Stomach (tissue), 4 donors: ENCODE data around the gene PTPN7.

Experiments
- EP300 ChIP-seq: sonication (generic); formaldehyde crosslinking; IDR thresholded peaks from one replicate; pipeline ENCODE4 v1.6.1; 2017; ENCODE audit warnings: antibody characterized with exemption
- TF ChIP-seq, protein P1 (sequence below), 7 experiments: fragments of 450-650 bp in 4 of 7; fragments of 200-600 bp in 3 of 7; sonication (generic) in 3 of 7; IDR thresholded peaks; one replicate each; pipeline ENCODE4 v1.5.1; 2016 to 2019; ENCODE audit warnings: antibody characterized with exemption in 7 of 7, control low read depth in 2 of 7, mild to moderate bottlenecking in 1 of 7

DNA sequence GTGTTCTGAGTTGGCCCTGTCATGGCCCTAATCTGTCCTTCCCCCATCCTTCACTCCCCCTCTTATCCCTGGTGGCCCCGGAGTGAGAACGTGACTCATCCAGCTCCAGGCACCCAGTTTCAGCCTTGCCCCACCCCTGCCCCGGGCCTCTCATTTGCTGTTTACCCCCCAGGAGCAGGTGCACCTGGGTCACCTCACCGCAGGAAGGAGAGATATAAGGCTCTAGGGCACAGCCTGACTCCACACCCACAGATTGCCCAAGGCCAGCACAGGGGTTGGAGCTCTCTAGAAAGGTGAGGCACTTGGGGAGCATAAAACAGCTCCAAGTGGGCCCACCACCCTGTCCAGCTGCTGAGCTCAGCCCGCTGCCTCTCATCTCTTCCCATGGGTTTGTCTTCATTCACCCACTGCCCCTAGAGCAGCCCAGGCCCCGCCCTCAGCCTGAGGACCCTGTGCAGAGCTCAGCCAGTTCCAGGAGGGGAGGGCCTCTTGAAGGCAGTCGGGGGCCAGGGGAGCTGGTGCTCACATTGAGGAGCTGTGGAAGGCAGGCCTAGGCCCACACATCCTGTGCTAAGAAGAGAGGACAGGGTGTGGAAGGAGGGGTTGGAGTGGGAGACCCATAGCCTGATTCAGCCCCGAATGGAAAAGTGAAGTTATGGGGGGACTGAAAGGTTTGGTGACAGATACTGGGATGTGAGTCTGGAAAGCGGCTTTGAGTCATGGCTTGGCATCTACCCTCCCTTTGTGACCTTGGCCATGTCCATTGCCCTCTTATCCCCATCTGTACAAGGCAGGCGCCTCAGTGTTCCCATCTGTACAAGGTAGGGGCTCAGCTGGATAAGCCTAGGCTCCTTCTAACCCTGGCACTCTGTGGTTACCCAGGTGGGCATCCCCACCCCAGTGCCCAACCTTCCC is 53.8 kb downstream of the PTPN7 start:
- TF ChIP-seq EP300: no peak
- TF ChIP-seq, protein P1, sequence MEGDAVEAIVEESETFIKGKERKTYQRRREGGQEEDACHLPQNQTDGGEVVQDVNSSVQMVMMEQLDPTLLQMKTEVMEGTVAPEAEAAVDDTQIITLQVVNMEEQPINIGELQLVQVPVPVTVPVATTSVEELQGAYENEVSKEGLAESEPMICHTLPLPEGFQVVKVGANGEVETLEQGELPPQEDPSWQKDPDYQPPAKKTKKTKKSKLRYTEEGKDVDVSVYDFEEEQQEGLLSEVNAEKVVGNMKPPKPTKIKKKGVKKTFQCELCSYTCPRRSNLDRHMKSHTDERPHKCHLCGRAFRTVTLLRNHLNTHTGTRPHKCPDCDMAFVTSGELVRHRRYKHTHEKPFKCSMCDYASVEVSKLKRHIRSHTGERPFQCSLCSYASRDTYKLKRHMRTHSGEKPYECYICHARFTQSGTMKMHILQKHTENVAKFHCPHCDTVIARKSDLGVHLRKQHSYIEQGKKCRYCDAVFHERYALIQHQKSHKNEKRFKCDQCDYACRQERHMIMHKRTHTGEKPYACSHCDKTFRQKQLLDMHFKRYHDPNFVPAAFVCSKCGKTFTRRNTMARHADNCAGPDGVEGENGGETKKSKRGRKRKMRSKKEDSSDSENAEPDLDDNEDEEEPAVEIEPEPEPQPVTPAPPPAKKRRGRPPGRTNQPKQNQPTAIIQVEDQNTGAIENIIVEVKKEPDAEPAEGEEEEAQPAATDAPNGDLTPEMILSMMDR (IDR thresholded peaks at IDR 0.05): no peak
